ENCODE results near the gene ZFPM1.

Gene ZFPM1

DNA sequence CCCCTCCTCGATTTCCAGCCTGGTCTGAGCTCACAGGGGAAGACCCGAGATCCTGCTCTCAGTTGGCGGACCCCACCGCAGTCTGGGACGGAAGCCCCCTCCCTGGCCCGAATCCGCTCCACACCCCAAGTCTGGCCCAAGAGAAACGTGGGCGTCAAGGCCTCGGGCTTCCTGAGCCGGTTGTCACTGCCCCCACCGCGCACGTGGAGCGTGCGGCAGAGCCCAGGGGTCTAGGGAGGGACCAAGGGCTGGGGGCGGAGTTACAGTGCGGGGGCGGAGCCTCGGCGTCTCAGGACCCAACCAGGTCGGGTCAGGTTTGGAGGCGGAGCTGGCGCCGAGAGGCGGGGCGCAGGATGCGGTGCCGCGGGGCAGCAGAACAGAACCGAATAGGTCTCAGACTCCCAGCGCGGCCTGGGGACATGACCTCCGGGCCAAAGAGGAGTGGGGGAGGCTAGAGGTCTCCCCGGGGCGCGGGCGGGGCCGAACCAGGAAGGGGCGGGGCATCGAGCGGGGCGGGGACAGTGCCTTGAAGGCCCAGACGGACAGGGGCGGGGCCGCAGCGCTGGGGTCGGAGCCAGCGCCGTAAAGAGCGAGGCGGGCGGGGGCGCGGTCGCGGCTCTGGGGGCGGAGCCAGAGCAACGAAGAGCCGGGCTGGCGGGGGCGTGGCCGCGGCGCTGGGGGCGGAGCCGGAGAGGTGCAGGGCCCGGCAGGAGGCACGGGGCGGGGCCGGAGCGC lies 431 bp upstream of the ZFPM1 start:
- peak; percentile 99 for DNase-seq

DNA sequence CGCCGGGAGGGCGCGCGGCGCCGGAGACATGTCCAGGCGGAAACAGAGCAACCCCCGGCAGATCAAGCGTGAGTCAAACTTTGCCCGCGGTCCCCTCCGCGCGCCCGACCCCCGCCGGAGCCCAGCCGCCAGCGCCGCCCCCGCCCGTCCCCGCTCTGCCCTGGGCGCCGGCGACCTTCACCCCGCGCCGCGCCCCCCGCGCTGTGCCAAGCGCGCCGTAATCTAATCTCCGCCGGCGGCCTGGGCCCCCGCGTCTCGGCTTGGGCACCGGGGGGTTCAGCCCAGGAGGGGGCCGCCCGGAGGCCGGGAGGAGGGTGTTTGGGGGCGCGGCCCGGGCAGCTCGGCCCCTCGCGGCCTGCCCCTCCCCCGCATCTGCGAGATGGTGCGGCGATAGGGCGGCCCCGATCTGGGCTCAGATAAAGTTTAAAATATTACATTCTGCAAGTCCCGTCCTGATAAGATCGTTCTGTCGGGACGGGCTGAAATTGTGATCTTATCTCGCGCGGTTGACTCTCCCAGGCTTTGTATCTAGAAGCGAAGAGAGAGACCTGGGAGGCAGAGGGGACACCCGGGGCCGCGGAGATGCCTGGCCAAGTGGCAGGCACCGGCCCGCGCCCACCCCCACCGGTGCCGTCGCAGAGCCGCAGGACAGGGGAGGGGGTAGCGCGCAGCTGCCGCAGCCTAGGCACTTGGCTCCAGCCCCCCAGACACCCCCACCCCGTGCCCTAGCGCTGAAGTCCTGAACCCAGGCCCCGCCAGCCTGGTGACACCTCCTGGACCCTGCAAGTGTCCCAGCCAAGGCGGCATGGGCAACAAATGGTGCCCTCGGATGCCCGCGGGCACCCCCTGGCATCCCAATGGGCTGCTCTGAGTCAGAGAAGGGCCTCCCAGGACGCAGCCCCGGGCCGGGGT lies 787 bp downstream of the ZFPM1 start:
- no peak for DNase-seq

DNA sequence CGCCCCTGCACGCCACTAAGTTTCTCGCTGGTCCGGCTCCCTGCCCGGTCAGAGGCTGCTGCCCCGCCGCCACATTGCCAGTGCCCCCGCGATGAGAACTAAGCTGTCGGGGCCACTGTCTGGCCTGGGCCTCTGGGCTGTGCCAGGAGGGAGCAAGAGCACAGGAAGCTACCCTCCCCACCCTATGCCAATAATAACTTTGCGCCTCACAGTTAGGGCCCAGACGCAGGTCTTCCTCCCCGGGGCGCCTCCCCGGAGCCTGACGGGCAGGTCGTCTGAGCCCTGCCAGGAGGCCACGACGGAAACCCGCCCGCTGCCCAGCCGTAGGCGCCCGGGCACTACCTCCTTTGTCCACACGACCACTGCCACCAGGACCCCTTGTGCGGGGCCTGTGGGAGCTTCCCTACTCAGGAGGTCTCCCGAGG lies 1.5 kb downstream of the ZFPM1 start:
- no peak for DNase-seq

DNA sequence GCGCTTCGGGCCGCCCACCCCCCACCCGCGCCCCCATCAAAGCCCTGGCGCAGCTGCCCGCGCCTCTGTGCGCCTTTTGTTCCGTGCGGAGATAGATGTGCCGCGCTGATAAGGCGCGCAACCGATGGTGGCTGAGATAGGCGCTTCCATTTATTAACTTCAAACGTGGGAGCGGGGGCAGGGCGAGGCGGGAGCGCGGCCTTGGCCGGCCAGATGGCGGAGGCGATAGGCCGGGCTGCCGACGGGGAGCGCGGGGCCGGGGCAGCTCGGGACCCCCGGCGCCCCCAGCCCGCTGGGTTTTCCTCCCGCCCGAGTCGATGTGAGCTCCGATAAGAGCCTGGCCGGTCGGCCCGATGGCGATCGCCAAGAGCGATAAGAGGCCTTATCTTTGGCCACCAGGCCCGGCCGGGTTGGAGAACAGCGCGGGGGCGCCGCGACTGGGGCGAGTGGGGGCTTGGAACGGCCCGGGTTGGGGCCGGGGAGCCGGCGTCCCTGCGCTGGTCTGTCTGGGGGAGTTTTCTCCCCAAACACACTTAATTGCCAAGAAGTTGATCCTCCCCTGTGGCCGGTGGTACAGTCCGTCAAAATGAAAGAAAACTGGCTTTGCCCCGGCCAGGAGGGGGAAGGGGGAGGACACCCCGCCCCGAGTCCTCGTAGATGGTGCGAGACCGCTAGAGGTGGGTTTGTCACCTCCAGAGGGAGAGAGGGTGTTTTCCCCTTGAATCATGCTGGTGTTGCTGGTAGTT lies 2.7 kb downstream of the ZFPM1 start:
- DNase-seq, result peak; percentile 60

DNA sequence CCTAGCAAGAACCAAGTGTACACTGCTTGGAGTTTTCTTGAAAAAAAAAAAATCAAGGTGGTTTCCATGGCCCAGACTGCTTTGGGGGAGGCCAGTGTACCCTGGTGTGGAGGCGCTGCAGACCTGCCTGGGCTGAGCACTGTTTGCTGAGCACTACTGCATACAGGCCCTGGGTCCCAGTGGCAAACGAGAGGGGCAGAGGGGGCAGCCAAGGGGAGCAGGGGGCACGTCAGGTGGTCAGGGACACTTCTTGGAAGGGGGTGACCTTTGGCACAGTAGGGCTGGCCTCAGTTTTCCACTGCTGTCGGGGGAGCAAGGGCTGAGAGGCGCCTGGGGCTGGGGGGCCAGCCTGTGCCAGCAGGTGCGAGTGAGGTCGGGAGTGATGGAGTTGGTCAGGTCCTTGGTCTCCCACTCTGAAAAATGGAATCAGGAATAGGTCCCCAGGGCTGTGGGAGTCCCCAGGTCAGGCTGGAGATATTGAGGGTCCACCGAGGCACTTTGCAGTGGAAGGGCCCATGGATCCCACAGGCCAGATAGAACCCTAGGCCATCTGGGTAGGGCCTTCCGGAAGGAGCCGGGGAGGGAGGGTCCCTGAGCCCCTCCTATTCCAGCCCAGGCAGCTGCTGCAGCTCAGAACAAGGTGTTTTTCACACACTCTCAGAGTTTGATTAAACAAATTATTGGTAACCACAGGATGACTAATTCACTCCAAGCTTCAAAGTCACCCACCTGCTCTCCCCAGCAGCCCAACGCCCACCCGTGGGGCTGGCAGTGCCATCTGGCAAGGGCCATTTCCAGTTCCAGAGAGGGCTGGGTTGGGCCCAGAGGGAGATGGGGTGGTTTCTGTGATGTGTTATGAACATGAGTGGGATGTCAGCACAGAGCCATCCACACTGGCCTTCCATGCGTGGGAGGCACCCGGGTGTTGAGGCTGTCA lies 3.5 kb downstream of the ZFPM1 start:
- DNase-seq, result peak; percentile 74

DNA sequence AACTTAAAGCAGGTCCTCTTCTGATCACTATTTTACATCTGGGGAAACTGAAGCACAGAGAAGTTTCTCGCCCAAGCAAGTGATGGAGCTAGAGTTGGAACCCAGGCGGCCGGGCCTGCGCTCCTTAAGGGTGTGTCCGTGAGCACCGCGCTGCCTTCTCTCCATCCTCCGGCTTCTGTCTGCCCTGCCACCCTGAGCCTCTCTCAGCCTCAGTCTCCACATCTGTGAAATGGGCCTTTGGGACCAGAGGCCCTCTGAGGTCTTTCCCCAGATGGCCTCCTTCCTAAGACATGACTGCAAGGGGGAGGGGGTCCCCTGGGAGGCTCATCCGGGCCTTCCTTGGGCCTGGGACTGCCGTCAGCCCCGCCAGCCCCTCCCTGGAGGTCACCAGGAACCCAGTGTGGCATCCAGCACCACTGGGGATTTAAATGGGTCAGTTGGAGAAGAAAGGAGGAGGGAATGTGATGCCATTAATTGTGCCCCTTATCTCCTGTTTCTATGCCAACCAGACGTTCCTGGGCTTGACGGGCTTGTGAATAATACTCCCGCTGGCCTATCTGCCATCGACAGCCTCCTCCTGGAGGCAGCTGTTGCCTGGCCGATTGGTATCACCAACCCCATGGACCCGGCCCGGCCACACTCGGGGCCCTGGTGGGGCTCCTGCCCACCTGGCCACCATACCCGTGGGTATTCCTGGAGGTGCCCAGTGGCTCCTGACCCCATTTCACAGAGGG lies 5.1 kb downstream of the ZFPM1 start:
- DNase-seq, result no peak

DNA sequence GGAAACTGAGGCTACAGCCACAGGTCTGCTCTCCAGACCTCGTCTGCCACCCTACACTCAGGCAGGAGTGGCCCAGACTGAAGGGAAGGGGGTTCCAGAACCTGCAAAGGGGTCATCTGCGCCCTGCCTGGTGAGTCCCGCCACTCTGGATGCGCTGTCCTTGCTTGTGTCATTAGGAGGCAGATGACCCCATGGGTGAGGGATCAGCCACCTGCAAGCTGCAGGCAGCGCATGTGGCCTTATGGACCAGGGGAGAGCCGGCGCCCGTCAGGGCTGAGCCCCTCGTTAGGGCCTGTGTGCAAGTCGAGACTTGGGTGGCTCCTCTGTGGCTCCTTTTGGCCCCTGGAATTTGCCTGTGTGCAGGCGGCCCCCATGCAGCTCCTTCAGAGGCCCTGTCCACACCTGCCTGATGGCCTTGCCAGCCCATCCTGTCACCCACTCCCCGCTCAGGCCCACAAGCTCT lies 5.7 kb downstream of the ZFPM1 start:
- no peak for DNase-seq

DNA sequence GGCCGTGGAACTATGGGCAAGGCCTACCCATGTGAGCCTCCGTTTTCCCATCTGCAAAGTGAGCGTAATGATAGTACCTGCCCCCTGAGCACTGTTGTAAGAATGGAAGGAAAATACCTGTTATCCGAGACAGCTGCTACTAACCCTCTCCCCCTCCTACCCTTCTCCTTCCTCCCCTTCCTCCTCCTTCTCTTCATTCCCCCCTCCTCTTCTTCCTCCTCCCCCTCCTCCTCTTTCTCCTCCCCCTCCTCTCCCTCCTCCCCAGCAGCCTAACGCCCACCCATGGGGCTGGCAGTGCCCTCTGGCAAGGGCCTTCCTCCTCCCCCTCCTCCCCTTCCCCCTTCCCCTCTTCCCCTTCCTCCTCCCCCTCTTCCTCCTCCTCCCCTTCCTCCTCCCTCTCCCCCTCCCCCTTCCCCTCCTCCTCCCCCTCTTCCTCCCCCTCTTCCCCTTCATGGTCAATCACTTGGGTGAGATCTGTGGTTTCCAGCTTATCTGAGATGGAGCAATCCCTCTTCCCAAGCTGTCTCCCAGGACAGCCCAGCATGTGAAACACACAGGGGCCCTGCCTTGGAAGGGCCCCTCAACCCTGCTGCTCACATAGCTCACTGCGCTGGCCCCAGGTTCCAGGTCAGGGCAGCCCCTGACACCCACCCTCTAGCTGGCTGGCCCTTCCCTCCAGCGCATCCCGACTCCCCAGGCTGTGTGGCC lies 6.4 kb downstream of the ZFPM1 start:
- DNase-seq, result no peak

DNA sequence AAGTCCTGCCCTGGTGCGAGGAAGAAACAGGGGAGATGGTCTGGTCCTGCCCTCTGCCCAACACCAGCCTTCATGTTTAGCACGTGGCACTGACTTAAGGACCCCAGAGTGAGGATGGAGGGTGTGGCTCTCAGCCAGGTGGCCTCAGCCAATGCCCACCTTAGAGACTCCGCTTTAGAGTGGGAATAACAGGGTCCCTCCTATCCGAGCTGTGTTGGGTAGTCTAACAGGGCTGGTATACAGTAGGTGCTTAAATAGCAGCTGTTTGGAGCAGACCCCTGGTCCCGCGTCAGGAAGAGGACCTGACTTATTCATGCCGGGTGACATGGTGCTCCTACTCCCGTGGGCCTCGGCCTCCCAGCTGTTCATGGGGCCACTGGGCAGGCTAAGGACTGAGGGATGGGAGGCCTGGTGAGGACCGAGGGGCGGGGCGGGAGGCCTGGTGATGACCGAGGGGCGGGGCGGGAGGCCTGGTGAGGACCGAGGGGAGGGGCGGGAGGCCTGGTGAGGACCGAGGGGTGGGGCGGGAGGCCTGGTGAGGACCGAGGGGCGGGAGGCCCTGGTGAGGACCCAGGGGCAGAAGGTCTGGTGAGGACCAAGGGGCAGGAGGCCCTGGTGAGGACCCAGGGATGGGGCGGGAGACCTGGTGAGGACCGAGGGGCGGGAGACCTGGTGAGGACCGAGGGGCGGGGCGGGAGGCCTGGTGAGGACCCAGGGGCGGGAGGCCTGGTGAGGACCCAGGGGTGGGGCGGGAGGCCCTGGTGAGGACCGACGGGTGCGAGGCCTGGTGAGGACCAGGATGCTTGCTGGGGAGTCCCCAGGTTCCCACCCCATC lies 7.6 kb downstream of the ZFPM1 start:
- no peak for DNase-seq

DNA sequence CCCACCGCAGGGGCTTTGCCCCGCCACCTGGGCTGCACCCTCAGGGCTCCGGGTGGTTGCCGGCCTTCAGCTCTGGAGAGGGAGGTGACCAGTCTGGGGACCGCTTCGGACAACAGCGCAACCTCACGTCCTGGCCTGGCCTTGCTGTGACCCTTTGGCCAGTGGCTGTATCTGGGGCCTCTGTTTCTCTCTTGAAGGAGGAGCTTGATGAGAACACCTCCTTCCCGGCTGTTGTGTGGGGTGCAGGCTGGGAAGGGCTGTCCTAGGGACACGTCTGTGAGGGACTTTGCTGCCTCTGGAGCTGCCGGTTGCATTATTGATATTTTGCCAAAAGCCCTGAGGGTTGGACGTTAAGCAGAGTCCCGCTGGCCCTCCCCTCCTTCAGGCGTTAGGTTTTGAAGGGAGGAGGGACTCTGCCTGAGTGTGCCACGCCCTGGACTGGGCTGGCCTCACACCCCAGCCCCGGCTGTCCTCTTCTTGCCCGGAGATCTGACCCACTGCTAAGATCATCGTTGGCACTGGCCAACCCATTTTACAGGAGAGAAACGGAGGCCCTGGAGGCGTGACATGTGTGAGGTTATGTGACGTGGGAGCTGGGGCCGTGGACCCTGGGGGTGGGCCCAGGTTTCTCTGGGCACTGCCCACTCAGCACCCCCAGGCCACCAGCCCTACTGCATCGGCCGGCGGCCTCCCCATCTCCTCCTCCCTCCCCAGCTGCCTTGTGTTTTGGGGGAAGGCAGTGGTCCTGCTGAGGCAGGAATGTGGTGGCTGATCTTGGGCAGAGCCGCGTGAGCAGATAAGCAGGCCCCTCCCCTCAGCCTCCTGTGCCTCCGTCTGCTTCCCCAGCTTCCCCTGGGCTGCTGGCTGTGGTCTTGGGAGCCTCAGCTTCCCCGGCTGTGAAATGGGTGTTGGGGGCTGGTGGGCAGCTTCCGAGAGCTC lies 8.5 kb downstream of the ZFPM1 start:
- no peak for DNase-seq

DNA sequence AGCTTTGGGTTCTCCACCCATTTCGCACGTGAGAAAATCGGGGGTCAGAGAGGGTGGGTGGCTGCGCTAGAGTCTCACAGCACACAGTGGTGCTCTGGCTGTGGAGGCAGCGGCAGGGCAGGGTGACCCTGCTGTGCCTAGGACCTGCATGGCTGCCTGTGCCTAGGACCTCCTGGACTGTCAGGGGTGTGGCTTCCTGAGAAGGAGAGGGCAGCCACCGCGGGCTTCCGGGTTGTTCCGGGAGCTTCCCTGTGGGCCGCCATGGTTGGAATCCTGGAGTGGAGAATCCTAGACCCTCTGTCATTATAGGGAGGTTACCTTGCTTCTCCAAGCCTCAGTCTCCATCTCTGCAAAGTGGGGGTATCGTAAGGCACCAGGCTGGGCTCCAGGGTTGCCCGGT lies 9.3 kb downstream of the ZFPM1 start:
- DNase-seq, result no peak

DNA sequence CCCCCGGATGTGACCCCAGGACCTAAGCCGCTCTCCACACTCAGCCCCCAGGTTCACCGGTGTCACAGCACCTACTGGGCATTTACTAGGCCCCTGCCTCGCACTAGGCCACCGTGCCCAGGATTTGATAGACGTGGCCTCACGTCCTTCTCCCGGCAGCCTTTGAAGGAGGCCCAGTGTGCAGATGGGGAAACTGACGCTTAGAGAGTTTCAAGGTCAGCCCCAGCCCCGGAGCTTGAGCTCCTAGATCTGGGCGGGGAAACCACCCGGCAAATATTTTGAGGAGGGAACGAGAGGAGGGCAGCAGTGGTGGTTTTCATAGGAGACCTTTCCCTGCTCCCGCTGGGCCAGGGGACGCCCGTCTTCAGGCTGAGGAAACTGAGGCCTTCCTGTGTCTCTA lies 10.3 kb downstream of the ZFPM1 start:
- DNase-seq, result no peak

DNA sequence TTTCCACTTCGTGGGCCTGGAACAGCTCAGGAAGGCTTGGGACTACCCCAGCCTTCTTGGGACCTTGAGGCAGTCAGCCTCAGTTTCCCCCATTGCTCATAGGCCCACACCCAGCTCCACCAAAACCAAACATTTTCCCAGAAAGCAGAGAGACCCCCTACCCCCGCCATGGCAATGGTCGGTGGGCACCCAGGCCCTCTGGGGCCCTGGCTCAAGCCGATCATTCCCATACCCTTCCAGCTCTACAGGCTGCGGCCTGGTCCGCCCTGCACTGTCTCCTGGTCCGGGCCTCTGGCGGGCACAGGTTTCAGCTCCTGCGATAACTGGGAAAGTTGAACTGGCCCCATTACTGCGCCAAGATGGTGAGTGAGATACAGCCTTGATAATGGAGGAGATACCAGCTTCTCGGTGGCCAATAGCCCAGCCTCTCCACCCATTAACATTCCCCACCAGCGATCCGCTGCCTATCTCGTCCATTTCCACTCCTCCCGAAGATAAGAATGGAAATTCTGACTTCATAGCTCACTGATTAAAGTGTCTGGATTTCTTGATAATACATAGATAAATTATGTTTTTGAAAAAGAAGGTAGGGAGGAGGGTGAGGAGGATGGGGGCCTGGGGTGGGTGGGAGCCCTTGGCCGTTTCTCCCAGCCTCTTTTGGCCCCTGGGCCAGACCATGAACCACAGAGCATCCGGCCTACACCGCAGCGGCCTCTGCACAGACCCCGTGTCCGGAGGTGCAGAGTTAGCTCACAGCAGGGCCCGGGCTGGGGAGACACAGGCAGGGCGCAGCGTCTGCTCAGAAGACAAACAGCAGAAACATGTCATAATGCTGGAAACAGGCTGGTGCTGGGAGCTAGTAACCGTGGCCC lies 11.6 kb downstream of the ZFPM1 start:
- no peak for DNase-seq

DNA sequence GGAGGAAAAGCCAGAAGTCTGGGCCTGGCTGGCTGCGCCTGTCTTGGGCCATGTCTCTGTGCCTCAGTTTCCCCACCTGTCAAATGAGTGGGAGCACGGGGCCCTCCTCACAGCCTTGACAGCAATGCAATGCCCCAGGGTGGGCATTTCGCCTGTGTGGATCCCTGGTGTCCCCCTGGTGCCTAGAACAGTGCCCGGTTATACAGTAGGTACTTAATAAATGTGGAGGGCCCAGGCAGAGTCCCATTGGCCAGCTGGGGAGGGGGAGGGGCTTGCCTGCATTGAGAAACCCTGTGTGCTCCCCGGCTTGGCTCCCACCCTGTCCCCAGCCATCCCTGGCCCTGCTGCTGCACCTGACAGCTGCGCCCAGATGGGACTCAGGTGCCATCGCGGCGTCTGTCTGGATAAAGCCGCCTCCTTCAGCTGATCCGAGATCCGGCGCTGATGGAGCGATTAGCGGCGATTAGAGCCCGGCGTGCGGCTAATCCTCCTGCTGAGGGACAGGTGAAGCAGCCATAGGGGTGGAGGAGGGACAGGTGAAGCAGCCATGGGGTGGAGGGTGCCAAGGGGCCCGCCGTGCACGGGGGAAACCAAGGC lies 12.4 kb downstream of the ZFPM1 start:
- DNase-seq, result no peak

DNA sequence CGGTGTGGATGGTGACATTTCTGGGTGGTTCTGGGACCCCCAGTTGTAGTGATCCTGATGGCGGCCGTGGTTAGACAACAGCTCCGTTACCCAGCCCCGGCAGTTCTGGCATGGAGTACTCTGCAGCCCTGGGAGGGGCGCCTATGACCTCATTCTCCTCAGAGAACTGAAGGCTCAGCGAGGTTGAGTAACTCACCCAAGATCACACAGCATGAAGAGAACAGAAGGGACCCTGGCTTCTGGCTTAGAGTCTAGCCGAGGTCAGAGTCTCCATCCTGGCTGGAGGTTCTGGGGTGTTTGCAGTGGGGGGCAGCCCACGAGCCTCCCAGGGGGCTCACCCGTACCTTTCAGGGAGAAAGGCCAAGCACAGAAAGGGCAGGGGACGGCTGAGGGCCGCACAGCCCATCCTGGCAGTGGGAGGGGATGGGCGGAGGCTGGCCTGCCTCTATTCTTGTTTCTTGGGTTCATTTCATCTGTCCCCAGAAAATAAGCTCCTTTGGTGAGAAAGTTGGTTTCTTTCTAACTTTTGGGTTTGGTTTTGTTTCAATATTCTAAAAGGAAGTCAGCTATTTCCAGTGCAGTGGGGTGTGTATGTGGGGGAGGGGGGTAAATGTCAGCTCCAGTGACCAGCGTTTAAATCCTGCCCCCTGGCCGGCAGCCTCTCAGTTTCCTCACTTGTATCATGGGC lies 13.2 kb downstream of the ZFPM1 start:
- no peak for DNase-seq

DNA sequence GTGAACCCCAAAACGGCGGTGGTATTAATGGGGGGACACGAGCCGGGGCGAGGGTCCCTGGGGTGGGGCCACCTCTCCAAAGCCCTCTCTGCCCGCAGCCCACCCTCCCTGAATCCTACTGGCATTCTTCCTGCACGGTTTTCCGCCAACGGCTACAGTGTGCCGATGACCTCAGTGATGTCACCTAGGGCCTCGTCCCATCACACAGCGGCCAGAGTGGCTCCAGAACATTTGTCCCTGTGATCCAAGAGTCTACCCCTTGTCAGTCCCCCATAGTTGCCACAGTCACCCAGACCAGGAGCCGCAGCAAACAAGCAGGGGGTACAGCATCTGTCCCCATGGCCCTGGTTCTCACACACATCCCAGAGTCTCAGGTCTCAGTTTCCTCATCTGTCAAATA lies 13.9 kb downstream of the ZFPM1 start:
- DNase-seq, result no peak

DNA sequence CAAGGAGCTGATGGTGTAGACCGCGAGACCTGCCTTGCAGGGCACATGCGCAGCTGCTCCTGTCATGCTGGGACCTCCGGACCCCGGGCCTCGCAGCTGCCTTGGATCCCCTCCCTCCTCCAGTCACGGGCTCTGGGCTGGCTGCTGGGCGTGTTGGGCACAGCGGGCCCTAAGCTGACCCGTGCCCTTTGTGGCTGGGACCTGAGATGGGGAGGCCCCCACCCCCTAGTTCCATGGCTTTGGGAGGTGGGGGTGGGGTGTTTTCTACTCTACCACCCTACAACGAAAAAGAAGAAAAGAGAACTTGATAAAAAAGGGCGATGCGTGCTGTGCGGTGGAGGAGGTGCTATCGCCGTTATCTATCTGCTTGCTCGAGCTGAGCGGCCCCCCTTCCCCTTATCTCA lies 14.5 kb downstream of the ZFPM1 start:
- no peak for DNase-seq

Measured in activated T-cell treated with anti-CD3 and anti-CD28 coated beads for 4 hours (primary cell).